Measurements from ENCODE around the gene C1orf216. TPM values are rescaled to one million over a fixed set of nuclear protein-coding genes. Genes with fewer than 3 reads are reported as not detected.
"Not testable (repeated sequence)": the region's sequence is repeated elsewhere in the genome, so short reads cannot be mapped to it uniquely, and the experiment has no call there.

Gene C1orf216
- total RNA-seq, 1 donor from 2014 or later, result 11.5 TPM

GRCh38 chr1:35708441-35708921 lies 10.2 kb downstream of the C1orf216 start:
- intact Hi-C loops (cut with DNase I), result no loop called here
- DNase-seq (ENCODE audit: low spot score), result no peak

- intact Hi-C loops (cut with DNase I), result no loop called here
- DNase-seq (ENCODE audit: low spot score), result no peak
Observed at GRCh38 chr1:35707601-35708440, 10.9 kb downstream of the C1orf216 start.

GRCh38 chr1:35706846-35707600 lies 11.7 kb downstream of the C1orf216 start:
- no peak for DNase-seq (ENCODE audit: low spot score)
- intact Hi-C loops (cut with DNase I), result no loop called here

- intact Hi-C loops (cut with DNase I), result no loop called here
- no peak for DNase-seq (ENCODE audit: low spot score)
Observed at GRCh38 chr1:35702508-35702907, 16.2 kb downstream of the C1orf216 start.

GRCh38 chr1:35699152-35699551 lies 19.5 kb downstream of the C1orf216 start:
- intact Hi-C loops (cut with DNase I); DNase-seq (ENCODE audit: low spot score): not testable (repeated sequence)

GRCh38 chr1:35692317-35692716 lies 26.4 kb downstream of the C1orf216 start:
- intact Hi-C loops (cut with DNase I), result no loop called here
- no peak for DNase-seq (ENCODE audit: low spot score)

GRCh38 chr1:35691571-35692220 lies 27.0 kb downstream of the C1orf216 start:
- intact Hi-C loops (cut with DNase I), result no loop called here
- no peak for DNase-seq (ENCODE audit: low spot score)

GRCh38 chr1:35691080-35691479 lies 27.6 kb downstream of the C1orf216 start:
- intact Hi-C loops (cut with DNase I), result no loop called here
- no peak for DNase-seq (ENCODE audit: low spot score)

- intact Hi-C loops (cut with DNase I); DNase-seq (ENCODE audit: low spot score): not testable (repeated sequence)
Observed at GRCh38 chr1:35690103-35690502, 28.6 kb downstream of the C1orf216 start.

GRCh38 chr1:35688161-35688560 lies 30.5 kb downstream of the C1orf216 start:
- intact Hi-C loops (cut with DNase I), result no loop called here
- DNase-seq (ENCODE audit: low spot score), result no peak

- no peak for DNase-seq (ENCODE audit: low spot score)
- intact Hi-C loops (cut with DNase I), result no loop called here
Observed at GRCh38 chr1:35683012-35683411, 35.7 kb downstream of the C1orf216 start.

GRCh38 chr1:35680271-35680670 lies 38.4 kb downstream of the C1orf216 start:
- intact Hi-C loops (cut with DNase I), result no loop called here
- DNase-seq (ENCODE audit: low spot score), result no peak

- intact Hi-C loops (cut with DNase I), result no loop called here
- DNase-seq (ENCODE audit: low spot score), result no peak
Observed at GRCh38 chr1:35675773-35676172, 42.9 kb downstream of the C1orf216 start.

GRCh38 chr1:35674111-35674510 lies 44.6 kb downstream of the C1orf216 start:
- intact Hi-C loops (cut with DNase I), result no loop called here
- DNase-seq (ENCODE audit: low spot score), result no peak

GRCh38 chr1:35672116-35672515 lies 46.6 kb downstream of the C1orf216 start:
- intact Hi-C loops (cut with DNase I), result no loop called here
- no peak for DNase-seq (ENCODE audit: low spot score)

- no peak for DNase-seq (ENCODE audit: low spot score)
- intact Hi-C loops (cut with DNase I), result no loop called here
Observed at GRCh38 chr1:35668506-35668905, 50.2 kb downstream of the C1orf216 start.

- DNase-seq (ENCODE audit: low spot score), result no peak
- intact Hi-C loops (cut with DNase I), result no loop called here
Observed at GRCh38 chr1:35666916-35667315, 51.8 kb downstream of the C1orf216 start.

- DNase-seq (ENCODE audit: low spot score), result no peak
- intact Hi-C loops (cut with DNase I), result no loop called here
Observed at GRCh38 chr1:35666216-35666615, 52.5 kb downstream of the C1orf216 start.
